Parathyroid adenoma (tissue), 2 donors: ENCODE data around the gene DDX24.

Experiments used
- H2AFZ ChIP-seq: fragments of 300-600 bp; sonication (generic); one replicate; pipeline ENCODE4 v1.7.0; 2017; ENCODE audit warnings: antibody characterized with exemption, mild to moderate bottlenecking
- H3K27ac ChIP-seq: fragments of 300-600 bp; sonication (generic); one replicate; pipeline ENCODE4 v1.7.0; 2017
- H3K27me3 ChIP-seq: fragments of 300-600 bp; sonication (generic); one replicate; pipeline ENCODE4 v1.7.0; 2017; ENCODE audit warnings: low read length; ENCODE audit not compliant: control insufficient read depth, insufficient read depth
- H3K36me3 ChIP-seq: fragments of 300-600 bp; sonication (generic); one replicate; pipeline ENCODE4 v1.7.0; 2017; ENCODE audit warnings: low read length; ENCODE audit not compliant: control insufficient read depth, insufficient read depth
- H3K4me1 ChIP-seq: fragments of 300-600 bp; sonication (generic); one replicate; pipeline ENCODE4 v1.7.0; 2017; ENCODE audit warnings: control low read depth
- H3K4me2 ChIP-seq: fragments of 300-600 bp; sonication (generic); one replicate; pipeline ENCODE4 v1.7.0; 2017; ENCODE audit warnings: low read length
- H3K4me3 ChIP-seq: fragments of 300-600 bp; sonication (generic); one replicate; pipeline ENCODE4 v1.7.0; 2017; ENCODE audit warnings: low read depth, low read length
- H3K79me2 ChIP-seq: fragments of 300-600 bp; sonication (generic); one replicate; pipeline ENCODE4 v1.7.0; 2017; ENCODE audit warnings: control low read depth
- H3K9ac ChIP-seq: fragments of 300-600 bp; sonication (generic); one replicate; pipeline ENCODE4 v1.7.0; 2017; ENCODE audit warnings: mild to moderate bottlenecking
- H3K9me3 ChIP-seq: fragments of 300-600 bp; sonication (generic); one replicate; pipeline ENCODE4 v1.7.0; 2017; ENCODE audit warnings: low read length; ENCODE audit not compliant: control insufficient read depth
- CTCF ChIP-seq: fragments of 300-600 bp; sonication (generic); IDR thresholded peaks from one replicate; pipeline ENCODE4 v1.7.0; 2017; ENCODE audit warnings: antibody characterized with exemption, mild to moderate bottlenecking
- donor health status: primary hyperparathyroidism.

Gene DDX24

DNA sequence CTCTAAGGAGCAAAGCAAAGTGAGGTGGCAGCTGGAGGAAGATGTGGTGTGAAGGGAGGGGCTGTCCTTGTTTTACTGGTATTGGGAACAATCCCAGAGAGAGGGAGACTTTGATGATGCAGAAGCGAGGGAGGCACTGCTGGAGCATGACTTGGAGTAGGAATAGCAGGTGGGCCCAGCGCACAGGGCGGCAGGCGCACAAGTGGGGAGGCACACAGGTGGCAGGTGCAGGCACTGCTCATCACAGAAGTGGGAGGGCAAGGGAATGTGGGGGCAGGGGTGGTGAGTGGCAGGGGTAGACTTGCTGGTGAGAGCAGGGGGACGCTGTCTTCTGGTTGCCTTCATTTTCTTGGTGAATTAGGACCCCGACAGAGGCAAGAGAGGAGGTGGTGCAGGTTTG lies 18.0 kb upstream of the DDX24 start:
- no peak overlapping the region for H3K27ac ChIP-seq
- H3K9ac ChIP-seq, result no peak overlapping the region
- H3K4me1 ChIP-seq, result no peaks in the 10 kb centered on the region
- H3K4me2 ChIP-seq, result no peak overlapping the region
- no peaks in the 10 kb centered on the region for H3K27me3 ChIP-seq
- H3K4me3 ChIP-seq, result no peak overlapping the region
- no peak for TF ChIP-seq CTCF
- no peaks in the 10 kb centered on the region for H3K9me3 ChIP-seq
- H2AFZ ChIP-seq, result no peak overlapping the region
- no peaks in the 10 kb centered on the region for H3K79me2 ChIP-seq
- H3K36me3 ChIP-seq, result no peaks in the 10 kb centered on the region

DNA sequence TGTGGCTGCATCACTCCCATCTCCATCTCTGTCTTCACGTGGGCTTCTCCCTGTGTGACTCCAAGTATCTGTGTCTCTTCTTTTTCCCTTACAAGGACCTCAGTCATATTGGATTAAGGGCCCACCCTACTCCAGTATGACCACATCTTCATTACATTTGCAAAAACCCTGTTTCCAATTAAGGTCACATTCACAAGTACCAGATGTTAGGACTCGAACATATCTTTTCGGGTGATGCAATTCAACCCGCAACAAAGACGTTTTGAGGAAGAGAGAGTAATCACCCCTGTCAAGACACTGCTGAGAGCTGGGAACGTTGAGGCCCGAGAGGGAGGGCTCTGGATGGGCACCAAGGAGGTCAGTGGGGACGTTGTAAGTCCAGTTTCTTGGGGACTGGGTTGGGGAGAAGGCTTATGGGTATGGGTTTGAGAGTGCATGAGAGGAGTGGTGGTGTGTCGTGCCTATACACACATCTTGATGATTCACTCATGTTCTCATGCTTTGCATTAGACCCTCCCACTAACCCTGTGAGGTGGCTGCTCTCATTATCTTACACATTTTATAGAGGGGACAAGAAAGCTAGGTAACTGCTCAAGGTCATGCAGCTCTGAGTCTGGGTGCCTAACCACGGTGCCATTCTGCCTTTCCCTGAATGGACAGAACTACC lies 17.5 kb upstream of the DDX24 start:
- H3K9me3 ChIP-seq, result no peaks in the 10 kb centered on the region
- H3K4me1 ChIP-seq, result no peaks in the 10 kb centered on the region
- H3K4me3 ChIP-seq, result no peak overlapping the region
- no peak for TF ChIP-seq CTCF
- no peak overlapping the region for H3K4me2 ChIP-seq
- H2AFZ ChIP-seq, result no peak overlapping the region
- no peak overlapping the region for H3K9ac ChIP-seq
- H3K27me3 ChIP-seq, result no peaks in the 10 kb centered on the region
- no peak overlapping the region for H3K27ac ChIP-seq
- no peaks in the 10 kb centered on the region for H3K36me3 ChIP-seq
- H3K79me2 ChIP-seq, result no peaks in the 10 kb centered on the region

- no peaks in the 10 kb centered on the region for H3K36me3 ChIP-seq
- H3K27me3 ChIP-seq, result no peaks in the 10 kb centered on the region
- no peak overlapping the region for H2AFZ ChIP-seq
- H3K27ac ChIP-seq, result no peak overlapping the region
- no peak for TF ChIP-seq CTCF
- no peak overlapping the region for H3K9ac ChIP-seq
- no peak overlapping the region for H3K4me2 ChIP-seq
- H3K4me1 ChIP-seq, result no peaks in the 10 kb centered on the region
- H3K79me2 ChIP-seq, result no peaks in the 10 kb centered on the region
- no peaks in the 10 kb centered on the region for H3K9me3 ChIP-seq
- H3K4me3 ChIP-seq, result no peak overlapping the region
Measured at GRCh38 chr14:94097091-94097490, 16.1 kb upstream of the DDX24 start.

DNA sequence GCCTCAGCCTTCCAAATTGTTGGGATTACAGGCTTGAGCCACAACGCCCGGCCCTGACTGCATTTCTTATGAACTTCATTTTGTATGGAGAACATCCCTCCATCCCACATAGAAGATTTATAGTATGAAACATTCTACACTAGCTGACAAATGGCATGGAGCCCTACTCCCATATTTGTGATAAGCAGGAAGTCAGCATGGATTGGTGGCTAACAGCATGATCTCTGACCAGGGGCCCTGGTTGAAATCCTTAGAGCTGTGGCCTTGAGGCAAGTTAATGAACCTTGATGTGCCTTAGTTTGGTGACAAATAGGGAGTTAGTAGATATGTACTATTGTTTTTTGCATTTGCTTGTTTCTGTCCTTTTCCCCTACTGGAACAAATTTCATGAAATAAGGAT lies 12.4 kb upstream of the DDX24 start:
- no peaks in the 10 kb centered on the region for H3K4me1 ChIP-seq
- no peak overlapping the region for H2AFZ ChIP-seq
- H3K36me3 ChIP-seq, result no peaks in the 10 kb centered on the region
- no peak for TF ChIP-seq CTCF
- no peak overlapping the region for H3K27ac ChIP-seq
- H3K9me3 ChIP-seq, result no peaks in the 10 kb centered on the region
- no peaks in the 10 kb centered on the region for H3K27me3 ChIP-seq
- no peak overlapping the region for H3K4me2 ChIP-seq
- H3K9ac ChIP-seq, result no peak overlapping the region
- H3K4me3 ChIP-seq, result no peak overlapping the region
- H3K79me2 ChIP-seq, result no peaks in the 10 kb centered on the region

- H3K27me3 ChIP-seq, result no peaks in the 10 kb centered on the region
- H2AFZ ChIP-seq, result no peak overlapping the region
- no peak for TF ChIP-seq CTCF
- H3K36me3 ChIP-seq, result no peaks in the 10 kb centered on the region
- no peaks in the 10 kb centered on the region for H3K9me3 ChIP-seq
- H3K27ac ChIP-seq, result no peak overlapping the region
- no peaks in the 10 kb centered on the region for H3K4me1 ChIP-seq
- no peaks in the 10 kb centered on the region for H3K79me2 ChIP-seq
- no peak overlapping the region for H3K9ac ChIP-seq
- H3K4me2 ChIP-seq, result no peak overlapping the region
- no peak overlapping the region for H3K4me3 ChIP-seq
Measured at GRCh38 chr14:94089479-94089878, 8.5 kb upstream of the DDX24 start.
